Trophoblast cell (in vitro differentiated cells and primary cell): ENCODE measurements around the gene SIPA1L3.

Experiments
- DNase-seq, 2 donors: peaks; one replicate each; pipeline ENCODE4 v3.0.0-alpha.2; 2016
- H2AFZ ChIP-seq: 2 replicates; pipeline ENCODE4 v1.6.1; 2013; ENCODE audit warnings: low read length, moderate library complexity, mild to moderate bottlenecking; ENCODE audit not compliant: insufficient read depth, poor library complexity
- H2AK5ac ChIP-seq: 2 replicates; pipeline ENCODE4 v1.6.1; 2013; ENCODE audit warnings: mild to moderate bottlenecking, low read length
- H2BK120ac ChIP-seq: 2 replicates; pipeline ENCODE4 v1.6.1; 2013; ENCODE audit warnings: low read length, mild to moderate bottlenecking, moderate library complexity; ENCODE audit not compliant: insufficient read depth, poor library complexity
- H2BK12ac ChIP-seq: 2 replicates; pipeline ENCODE4 v1.6.1; 2013; ENCODE audit warnings: mild to moderate bottlenecking, low read length, moderate library complexity
- H2BK5ac ChIP-seq: 2 replicates; pipeline ENCODE4 v1.6.1; 2013; ENCODE audit warnings: low read length, low read depth, moderate library complexity, mild to moderate bottlenecking; ENCODE audit not compliant: poor library complexity
- H3K14ac ChIP-seq: 2 replicates; pipeline ENCODE4 v1.6.1; 2013; ENCODE audit warnings: mild to moderate bottlenecking, low read length
- H3K18ac ChIP-seq: 2 replicates; pipeline ENCODE4 v1.6.1; 2013; ENCODE audit warnings: mild to moderate bottlenecking, low read length
- H3K23ac ChIP-seq: 2 replicates; pipeline ENCODE4 v1.6.1; 2013; ENCODE audit warnings: low read length
- H3K27ac ChIP-seq: 2 replicates; pipeline ENCODE4 v1.5.1; 2013; ENCODE audit warnings: low read depth, mild to moderate bottlenecking, inconsistent platforms, low read length, moderate library complexity
- H3K27me3 ChIP-seq: 2 replicates; pipeline ENCODE4 v1.6.1; 2013; ENCODE audit warnings: inconsistent platforms, mild to moderate bottlenecking, low read length, moderate library complexity; ENCODE audit not compliant: insufficient read depth
- H3K36me3 ChIP-seq, 2 experiments: 1 replicate in 1 of 2; 2 replicates in 1 of 2; pipeline ENCODE4 v1.6.1; 2013; ENCODE audit warnings: low read length in 2 of 2, mild to moderate bottlenecking in 2 of 2, moderate library complexity in 1 of 2; ENCODE audit not compliant: insufficient read depth in 2 of 2, control insufficient read depth in 1 of 2
- H3K4ac ChIP-seq: 2 replicates; pipeline ENCODE4 v1.6.1; 2013; ENCODE audit warnings: low read depth, mild to moderate bottlenecking, low read length, moderate library complexity
- H3K4me1 ChIP-seq, 2 experiments: 1 replicate in 1 of 2; 2 replicates in 1 of 2; pipeline ENCODE4 v1.6.1; 2013; ENCODE audit warnings: low read length in 2 of 2, mild to moderate bottlenecking in 2 of 2, moderate library complexity in 1 of 2; ENCODE audit not compliant: insufficient read depth in 2 of 2, control insufficient read depth in 1 of 2
- H3K4me2 ChIP-seq: 2 replicates; pipeline ENCODE4 v1.6.1; 2013; ENCODE audit warnings: inconsistent platforms, mild to moderate bottlenecking, low read length, moderate library complexity
- H3K4me3 ChIP-seq: 2 replicates; pipeline ENCODE4 v1.5.1; 2013; ENCODE audit warnings: mild to moderate bottlenecking, low read depth, low read length, inconsistent platforms
- H3K79me1 ChIP-seq: one replicate; pipeline ENCODE4 v1.6.1; 2013; ENCODE audit warnings: low read length
- H3K79me2 ChIP-seq: 2 replicates; pipeline ENCODE4 v1.6.1; 2013; ENCODE audit warnings: low read length, mild to moderate bottlenecking; ENCODE audit not compliant: control insufficient read depth, insufficient read depth, poor library complexity
- H3K9ac ChIP-seq: 2 replicates; pipeline ENCODE4 v1.6.1; 2013; ENCODE audit warnings: mild to moderate bottlenecking, low read length
- H3K9me3 ChIP-seq: 2 replicates; pipeline ENCODE4 v1.6.1; 2013; ENCODE audit warnings: low read depth, mild to moderate bottlenecking, control low read depth, inconsistent platforms, low read length; ENCODE audit not compliant: insufficient read depth
- H4K12ac ChIP-seq: 2 replicates; pipeline ENCODE4 v1.6.1; 2013; ENCODE audit warnings: low read depth, mild to moderate bottlenecking, low read length, moderate library complexity
- H4K8ac ChIP-seq: 2 replicates; pipeline ENCODE4 v1.6.1; 2013; ENCODE audit warnings: low read depth, mild to moderate bottlenecking, low read length, moderate library complexity
- H4K91ac ChIP-seq: one replicate; pipeline ENCODE4 v1.6.1; 2013; ENCODE audit warnings: low read depth, mild to moderate bottlenecking, low read length, moderate library complexity
- WGBS: extraction: QIAGEN DNeasy Blood & Tissue Kit; methylation state at CpG from one replicate; pipeline ENCODE4 v1.1.7; 2013; ENCODE audit warnings: missing lambda C conversion rate; ENCODE audit not compliant: insufficient read length, insufficient coverage; ENCODE audit errors: extremely low coverage; 5-methylcytosine and 5-hydroxymethylcytosine counted together

Gene SIPA1L3

GRCh38 chr19:37979547-37980082 is 72.6 kb downstream of the SIPA1L3 start:
- no peaks in the 10 kb centered on the region for H3K79me2 ChIP-seq
- no peak overlapping the region for H3K14ac ChIP-seq
- no peak overlapping the region for H2AK5ac ChIP-seq
- H3K27ac ChIP-seq = peak overlapping the region; percentile 39
- no peak overlapping the region for H4K12ac ChIP-seq
- H3K4me2 ChIP-seq = no peak overlapping the region
- peaks cover 3% of the 10 kb centered on the region for H3K9me3 ChIP-seq
- H2BK120ac ChIP-seq = peak overlapping the region; percentile 19
- H4K91ac ChIP-seq = peak overlapping the region; percentile 17
- H2BK12ac ChIP-seq = no peak overlapping the region
- no peak overlapping the region for H3K4me3 ChIP-seq
- peaks cover 6% of the 10 kb centered on the region for H3K79me1 ChIP-seq
- H2AFZ ChIP-seq = no peak overlapping the region
- H3K23ac ChIP-seq = no peak overlapping the region
- peak overlapping the region; percentile 5 for H2BK5ac ChIP-seq
- H3K18ac ChIP-seq = peak overlapping the region; percentile 15
- peaks cover 16 to 26% of the 10 kb centered on the region in 2 experiments for H3K4me1 ChIP-seq
- DNase-seq = peak; percentile 30 to 35
- no CpG with 5 or more reads among the region's 13 CpGs for WGBS
- H3K27me3 ChIP-seq = no peaks in the 10 kb centered on the region
- H3K36me3 ChIP-seq = peaks cover 0 to 4% of the 10 kb centered on the region in 2 experiments
- peak overlapping the region; percentile 6 for H4K8ac ChIP-seq
- peak overlapping the region; percentile 5 for H3K4ac ChIP-seq
- no peak overlapping the region for H3K9ac ChIP-seq

- H2BK5ac ChIP-seq = no peak overlapping the region
- no peak overlapping the region for H2AK5ac ChIP-seq
- H3K27me3 ChIP-seq = no peaks in the 10 kb centered on the region
- peak overlapping the region; percentile 37 for H3K18ac ChIP-seq
- H3K4me2 ChIP-seq = no peak overlapping the region
- H3K79me1 ChIP-seq = peaks cover 6% of the 10 kb centered on the region
- no peak overlapping the region for H2AFZ ChIP-seq
- H4K91ac ChIP-seq = peak overlapping the region; percentile 51
- H4K12ac ChIP-seq = no peak overlapping the region
- peak overlapping the region; percentile 30 for H4K8ac ChIP-seq
- H3K79me2 ChIP-seq = no peaks in the 10 kb centered on the region
- no peak overlapping the region for H3K23ac ChIP-seq
- no peaks in the 10 kb centered on the region for H3K9me3 ChIP-seq
- H3K36me3 ChIP-seq = no peaks in the 10 kb centered on the region
- H3K4me1 ChIP-seq = peaks cover 16 to 26% of the 10 kb centered on the region in 2 experiments
- peak overlapping the region; percentile 13 for H3K27ac ChIP-seq
- H3K4me3 ChIP-seq = no peak overlapping the region
- peak overlapping the region; percentile 56 for H2BK120ac ChIP-seq
- H3K4ac ChIP-seq = no peak overlapping the region
- DNase-seq = no peak
- H3K9ac ChIP-seq = no peak overlapping the region
- peak overlapping the region; percentile 18 for H3K14ac ChIP-seq
- no peak overlapping the region for H2BK12ac ChIP-seq
- WGBS = no CpG with 5 or more reads among the region's 12 CpGs
Measured at GRCh38 chr19:37980419-37981170, 73.6 kb downstream of the SIPA1L3 start.

GRCh38 chr19:37981785-37982475 is 74.9 kb downstream of the SIPA1L3 start:
- no peaks in the 10 kb centered on the region for H3K36me3 ChIP-seq
- H3K4me2 ChIP-seq = no peak overlapping the region
- H3K4me3 ChIP-seq = no peak overlapping the region
- peaks cover 18 to 29% of the 10 kb centered on the region in 2 experiments for H3K4me1 ChIP-seq
- H3K23ac ChIP-seq = no peak overlapping the region
- WGBS = no CpG with 5 or more reads among the region's 13 CpGs
- H3K9ac ChIP-seq = no peak overlapping the region
- no peak overlapping the region for H2BK120ac ChIP-seq
- no peak overlapping the region for H3K18ac ChIP-seq
- H3K14ac ChIP-seq = no peak overlapping the region
- H4K12ac ChIP-seq = no peak overlapping the region
- no peaks in the 10 kb centered on the region for H3K79me2 ChIP-seq
- H2AK5ac ChIP-seq = no peak overlapping the region
- H4K91ac ChIP-seq = no peak overlapping the region
- no peak overlapping the region for H2AFZ ChIP-seq
- peak; percentile 36 to 52 for DNase-seq
- no peak overlapping the region for H2BK12ac ChIP-seq
- no peaks in the 10 kb centered on the region for H3K9me3 ChIP-seq
- H3K79me1 ChIP-seq = peaks cover 6% of the 10 kb centered on the region
- no peak overlapping the region for H2BK5ac ChIP-seq
- H3K4ac ChIP-seq = no peak overlapping the region
- no peaks in the 10 kb centered on the region for H3K27me3 ChIP-seq
- H4K8ac ChIP-seq = no peak overlapping the region
- peak overlapping the region; percentile 6 for H3K27ac ChIP-seq

GRCh38 chr19:37982655-37983054 is 75.6 kb downstream of the SIPA1L3 start:
- no peak overlapping the region for H2AFZ ChIP-seq
- H3K4me2 ChIP-seq = no peak overlapping the region
- H3K4me1 ChIP-seq = peaks cover 18 to 29% of the 10 kb centered on the region in 2 experiments
- no peak overlapping the region for H3K18ac ChIP-seq
- no CpG with 5 or more reads among the region's 5 CpGs for WGBS
- H3K9me3 ChIP-seq = no peaks in the 10 kb centered on the region
- H3K79me1 ChIP-seq = peaks cover 6% of the 10 kb centered on the region
- no peak overlapping the region for H3K4ac ChIP-seq
- no peak overlapping the region for H4K12ac ChIP-seq
- H3K14ac ChIP-seq = no peak overlapping the region
- no peak overlapping the region for H2BK5ac ChIP-seq
- H4K8ac ChIP-seq = no peak overlapping the region
- H3K27me3 ChIP-seq = no peaks in the 10 kb centered on the region
- no peaks in the 10 kb centered on the region for H3K79me2 ChIP-seq
- no peak overlapping the region for H2BK120ac ChIP-seq
- no peak overlapping the region for H4K91ac ChIP-seq
- no peak overlapping the region for H3K23ac ChIP-seq
- H2BK12ac ChIP-seq = no peak overlapping the region
- H2AK5ac ChIP-seq = peak overlapping the region; percentile 15
- H3K36me3 ChIP-seq = no peaks in the 10 kb centered on the region
- H3K27ac ChIP-seq = no peak overlapping the region
- H3K4me3 ChIP-seq = no peak overlapping the region
- no peak overlapping the region for H3K9ac ChIP-seq
- no peak for DNase-seq
